Jurkat, Clone E6-1 (cell line): ENCODE results near the gene SYCP3.
"Not testable (repeated sequence)": the region's sequence is repeated elsewhere in the genome, so short reads cannot be mapped to it uniquely, and the experiment has no call there.

ENCODE experiments used
- DNase-seq: peaks from one replicate; pipeline ENCODE4 v3.0.0-alpha.2; 2011; ENCODE audit warnings: low read depth, low spot score
- H3K4me3 ChIP-seq: 2 replicates; pipeline ENCODE4 v1.5.1; 2011; ENCODE audit warnings: mild to moderate bottlenecking, low read length, control low read depth, moderate library complexity

Gene SYCP3

GRCh38 chr12:101763246-101763931, 24.1 kb upstream of the SYCP3 start:
- no peak overlapping the region for H3K4me3 ChIP-seq
- DNase-seq: no peak

- H3K4me3 ChIP-seq: no peak overlapping the region
- no peak for DNase-seq
These were observed 22.5 kb upstream of the SYCP3 start for GRCh38 chr12:101761781-101762180.

GRCh38 chr12:101761350-101761749, 22.1 kb upstream of the SYCP3 start:
- DNase-seq: no peak
- H3K4me3 ChIP-seq: no peak overlapping the region

GRCh38 chr12:101759396-101760047, 20.3 kb upstream of the SYCP3 start:
- H3K4me3 ChIP-seq: no peak overlapping the region
- DNase-seq: no peak

- no peak for DNase-seq
- no peak overlapping the region for H3K4me3 ChIP-seq
These were observed 10.9 kb upstream of the SYCP3 start for GRCh38 chr12:101750152-101750551.

- no peak overlapping the region for H3K4me3 ChIP-seq
- no peak for DNase-seq
These were observed 10.4 kb upstream of the SYCP3 start for GRCh38 chr12:101749657-101750056.

GRCh38 chr12:101748907-101749306, 9.6 kb upstream of the SYCP3 start:
- DNase-seq: no peak
- no peak overlapping the region for H3K4me3 ChIP-seq

- DNase-seq: no peak
- no peak overlapping the region for H3K4me3 ChIP-seq
These were observed 8.4 kb upstream of the SYCP3 start for GRCh38 chr12:101747697-101748096.

- no peak overlapping the region for H3K4me3 ChIP-seq
- DNase-seq: no peak
These were observed 7.4 kb upstream of the SYCP3 start for GRCh38 chr12:101746661-101747060.

- no peak overlapping the region for H3K4me3 ChIP-seq
- no peak for DNase-seq
These were observed 6.9 kb upstream of the SYCP3 start for GRCh38 chr12:101746196-101746595.

- no peak for DNase-seq
- H3K4me3 ChIP-seq: no peak overlapping the region
These were observed 6.2 kb upstream of the SYCP3 start for GRCh38 chr12:101745481-101745880.

GRCh38 chr12:101743724-101744472, 4.6 kb upstream of the SYCP3 start:
- H3K4me3 ChIP-seq: no peak overlapping the region
- peak; percentile 37 for DNase-seq

GRCh38 chr12:101743242-101743641, 4.0 kb upstream of the SYCP3 start:
- H3K4me3 ChIP-seq: no peak overlapping the region
- DNase-seq: no peak

- H3K4me3 ChIP-seq: no peak overlapping the region
- DNase-seq: no peak
These were observed 1.7 kb upstream of the SYCP3 start for GRCh38 chr12:101740980-101741379.

GRCh38 chr12:101740566-101740965, 1.3 kb upstream of the SYCP3 start:
- no peak for DNase-seq

GRCh38 chr12:101737476-101737875, 1.8 kb downstream of the SYCP3 start:
- DNase-seq: no peak
- H3K4me3 ChIP-seq: no peak overlapping the region

More at GRCh38 chr12:101740566-101740965, 1.3 kb upstream of the SYCP3 start:
- H3K4me3 ChIP-seq: no peak overlapping the region

GRCh38 chr12:101734482-101734881, 4.8 kb downstream of the SYCP3 start:
- DNase-seq, H3K4me3 ChIP-seq: not testable (repeated sequence)

- no peak overlapping the region for H3K4me3 ChIP-seq
- no peak for DNase-seq
These were observed 6.1 kb downstream of the SYCP3 start for GRCh38 chr12:101733166-101733565.

GRCh38 chr12:101732318-101732717, 6.9 kb downstream of the SYCP3 start:
- no peak overlapping the region for H3K4me3 ChIP-seq
- no peak for DNase-seq

GRCh38 chr12:101729842-101730241, 9.4 kb downstream of the SYCP3 start:
- H3K4me3 ChIP-seq: no peak overlapping the region
- no peak for DNase-seq
